Activated naive CD4-positive, alpha-beta T cell treated with anti-CD3 and anti-CD28 coated beads, Interleukin-2, amount 50 U/mL, for 72 hours (primary cell): ENCODE measurements around the gene SLC6A18. TPM values are rescaled to one million over a fixed set of nuclear protein-coding genes. Genes with fewer than 3 reads are reported as not detected.
A peak's percentile ranks its signal among the peaks of the same experiment; 100 is the strongest.
"Not testable (repeated sequence)": the region's sequence is repeated elsewhere in the genome, so short reads cannot be mapped to it uniquely, and the experiment has no call there.

Source experiments
- ATAC-seq, 2 donors: fragments of 150-1000 bp; cut with Tn5 transposase; 2 replicates each; pipeline ENCODE4 v1.10.0; 2021; ENCODE audit warnings: mild to moderate bottlenecking in 2 of 2, moderate library complexity in 2 of 2
- DNase-seq, 2 donors: peaks; one replicate each; pipeline ENCODE4 v3.0.0; 2021 to 2022; ENCODE audit warnings: low spot score in 2 of 2
- H3K27ac Mint-ChIP-seq, 2 donors: one replicate each; pipeline ENCODE4 v1.8.0; 2022; ENCODE audit warnings: mild to moderate bottlenecking in 2 of 2, mixed read lengths in 2 of 2
- H3K36me3 Mint-ChIP-seq, 2 donors: one replicate each; pipeline ENCODE4 v1.8.0; 2022; ENCODE audit warnings: mixed read lengths in 2 of 2
- H3K9me3 Mint-ChIP-seq, 2 donors: one replicate each; pipeline ENCODE4 v1.8.0; 2022; ENCODE audit warnings: mixed read lengths in 2 of 2
- total RNA-seq, 2 donors: library from RNA; stranded (reverse); gene quantifications; one replicate each; pipeline ENCODE4 v1.2.3, GENCODE V29; 2022

The SLC6A18 gene
- total RNA-seq, 2 donors from 2014 or later, result not detected

DNA sequence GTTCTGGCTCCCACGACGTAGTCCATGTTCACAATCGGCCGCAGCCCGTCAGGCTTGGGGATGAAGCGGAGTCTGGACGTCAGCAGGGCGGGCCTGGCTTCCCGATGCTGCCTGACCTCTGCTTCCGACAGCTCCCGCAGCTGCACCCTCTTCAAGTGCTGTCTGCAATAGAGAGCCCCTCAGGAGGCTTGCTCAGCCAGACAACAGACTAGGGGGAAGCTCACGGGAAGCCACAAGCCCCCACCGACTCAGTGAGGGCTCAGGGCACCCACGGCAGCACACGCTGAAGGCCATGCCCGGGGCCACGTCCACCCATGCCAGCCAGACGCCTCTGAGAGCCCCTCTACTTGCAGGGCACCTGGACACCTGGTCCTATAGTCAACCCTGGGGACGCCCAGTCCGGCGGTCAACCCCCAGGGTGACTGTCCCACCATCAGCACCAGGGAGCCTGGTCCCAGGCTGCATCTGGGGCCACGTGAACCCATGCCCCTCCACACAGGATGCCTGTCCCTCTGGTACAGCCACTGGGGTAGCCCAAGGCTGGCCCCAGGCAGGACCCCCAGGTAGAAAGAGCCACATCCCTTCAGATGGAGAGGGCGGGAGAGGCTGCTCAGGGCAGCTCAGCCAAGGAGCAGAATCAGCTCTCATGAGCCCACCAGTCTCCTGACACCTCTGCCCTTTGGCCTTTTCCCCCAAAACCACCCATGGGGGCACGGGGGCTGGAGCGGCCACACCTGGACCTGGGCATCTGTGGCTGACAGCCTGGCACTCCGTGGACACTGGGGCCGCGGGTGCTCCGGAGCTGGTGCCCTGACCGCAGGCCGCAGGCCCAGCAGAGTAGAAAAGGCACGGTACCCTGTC, 55.2 kb downstream of the SLC6A18 start:
- ATAC-seq (no peak), DNase-seq (no peak)
- Mint-ChIP-seq H3K9me3 (no peaks in the 10 kb centered on the region), H3K36me3 (peaks cover 0 to 11% of the 10 kb centered on the region in 2 donors), H3K27ac (no peak overlapping the region)

DNA sequence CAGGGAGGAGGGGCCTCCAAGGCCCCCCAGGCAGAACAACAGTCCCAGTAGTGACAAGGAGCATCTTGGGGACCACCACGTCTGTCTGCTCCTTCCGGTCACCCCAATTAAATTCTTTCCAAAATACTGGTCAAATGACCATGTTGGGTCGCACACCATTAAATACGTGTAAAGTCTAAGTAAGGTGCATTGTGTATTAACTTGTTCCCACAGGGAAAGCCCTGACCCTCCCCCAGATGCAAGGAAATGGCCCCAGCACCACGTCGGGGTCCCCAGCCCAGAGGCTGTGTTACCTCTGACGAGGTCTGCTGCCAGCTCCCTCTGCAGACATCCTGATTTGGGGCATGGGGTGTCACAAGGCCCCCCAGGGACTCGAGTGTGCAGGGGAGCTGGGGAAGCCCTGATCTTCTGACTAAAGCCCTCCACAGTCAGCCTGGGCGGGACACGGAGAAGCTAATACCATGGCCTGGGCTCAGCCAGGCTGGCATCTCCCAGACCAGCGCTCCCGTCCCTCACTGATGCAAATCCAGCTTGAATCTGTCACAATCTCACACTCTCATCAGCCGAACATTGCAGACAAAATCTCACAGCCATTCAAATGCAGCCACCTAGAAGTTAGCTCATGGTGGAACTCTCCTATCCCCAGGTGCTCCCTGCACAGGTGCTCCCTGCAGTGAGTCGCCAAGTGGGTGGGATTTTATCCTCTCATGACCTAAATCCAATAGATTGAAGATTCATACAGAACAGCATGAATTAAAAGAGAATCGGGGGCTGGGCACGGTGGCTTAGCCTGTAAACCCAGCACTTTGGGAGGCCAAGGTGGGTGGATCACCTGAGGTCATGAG, 56.1 kb downstream of the SLC6A18 start:
- DNase-seq (no peak), ATAC-seq (no peak)
- Mint-ChIP-seq H3K27ac (no peak overlapping the region), H3K36me3 (peaks cover 0 to 11% of the 10 kb centered on the region in 2 donors), H3K9me3 (no peaks in the 10 kb centered on the region)

DNA sequence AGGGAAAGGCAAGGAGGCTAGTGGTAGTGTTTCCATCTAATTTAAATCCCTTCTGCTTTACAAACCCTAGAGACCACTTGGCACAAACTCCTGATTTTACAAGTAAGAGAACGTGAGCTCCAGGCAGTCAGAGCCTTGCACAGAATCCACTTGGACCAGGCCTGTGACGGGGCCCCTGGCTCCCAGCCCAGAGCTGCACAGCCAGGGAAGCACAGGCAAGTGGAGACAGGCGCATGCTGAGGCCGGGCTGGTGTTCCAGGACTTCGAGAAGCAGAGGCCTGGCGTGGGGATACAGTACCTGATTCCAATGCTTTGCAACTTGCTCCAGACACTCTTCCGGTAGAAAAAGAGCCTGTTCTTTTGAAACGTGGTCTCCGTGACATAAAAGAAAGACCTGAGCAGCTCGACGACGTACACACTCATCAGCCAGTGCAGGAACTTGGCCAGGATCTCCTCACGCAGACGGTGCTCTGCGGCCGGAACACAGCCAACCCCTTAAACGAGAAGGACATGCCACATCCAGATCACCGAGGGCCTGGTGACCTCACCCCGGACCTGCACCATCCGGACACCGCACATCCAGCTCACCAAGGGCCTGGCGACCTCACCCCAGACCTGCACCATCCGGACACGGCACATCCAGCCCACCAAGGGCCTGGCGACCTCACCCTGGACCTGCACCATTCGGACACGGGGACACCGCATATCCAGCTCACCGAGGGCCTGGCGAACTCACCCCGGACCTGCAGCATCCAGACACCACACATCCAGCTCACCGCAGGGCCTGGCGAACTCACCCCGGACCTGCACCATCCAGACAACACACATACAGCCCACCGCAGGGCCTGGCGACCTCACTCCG, 57.2 kb downstream of the SLC6A18 start:
- DNase-seq (peak in 1 of 2 donors; percentile 46), ATAC-seq (no peak)
- H3K27ac Mint-ChIP-seq, result no peak overlapping the region
- H3K36me3 Mint-ChIP-seq, result peaks cover 0 to 11% of the 10 kb centered on the region in 2 donors
- H3K9me3 Mint-ChIP-seq, result no peaks in the 10 kb centered on the region

DNA sequence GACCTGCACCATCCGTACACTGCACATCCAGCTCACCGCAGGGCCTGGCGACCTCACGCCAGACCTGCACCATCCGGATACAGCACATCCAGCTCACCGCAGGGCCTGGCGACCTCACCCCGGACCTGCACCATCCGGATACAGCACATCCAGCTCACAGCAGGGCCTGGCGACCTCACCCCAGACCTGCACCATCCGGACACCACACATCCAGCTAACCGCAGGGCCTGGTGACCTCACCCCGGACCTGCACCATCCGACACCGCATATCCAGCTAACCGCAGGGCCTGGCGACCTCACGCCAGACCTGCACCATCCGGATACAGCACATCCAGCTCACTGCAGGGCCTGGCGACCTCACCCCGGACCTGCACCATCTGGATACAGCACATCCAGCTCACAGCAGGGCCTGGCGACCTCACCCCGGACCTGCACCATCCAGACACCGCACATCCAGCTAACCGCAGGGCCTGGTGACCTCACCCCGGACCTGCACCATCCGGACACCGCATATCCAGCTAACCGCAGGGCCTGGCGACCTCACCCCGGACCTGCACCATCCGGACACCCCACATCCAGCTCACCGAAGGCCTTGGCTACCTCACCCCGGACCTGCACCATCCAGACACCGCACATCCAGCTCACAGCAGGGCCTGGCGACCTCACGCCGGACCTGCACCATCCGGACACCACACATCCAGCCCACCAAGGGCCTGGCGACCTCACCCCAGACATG, 58.0 kb downstream of the SLC6A18 start:
- ATAC-seq, H3K27ac Mint-ChIP-seq, H3K9me3 Mint-ChIP-seq: not testable (repeated sequence)
- peaks cover 4 to 12% of the 10 kb centered on the region in 2 donors for H3K36me3 Mint-ChIP-seq
- DNase-seq, result peak in 1 of 2 donors; percentile 37

DNA sequence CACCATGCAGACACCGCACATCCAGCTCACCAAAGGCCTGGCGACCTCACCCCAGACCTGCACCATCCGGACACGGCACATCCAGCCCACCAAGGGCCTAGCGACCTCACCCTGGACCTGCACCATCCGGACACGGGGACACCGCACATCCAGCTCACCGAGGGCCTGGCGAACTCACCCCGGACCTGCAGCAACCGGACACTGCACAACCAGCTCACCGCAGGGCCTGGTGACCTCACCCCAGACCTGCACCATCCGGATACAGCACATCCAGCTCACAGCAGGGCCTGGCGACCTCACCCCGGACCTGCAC, 58.5 kb downstream of the SLC6A18 start:
- H3K9me3 Mint-ChIP-seq, H3K27ac Mint-ChIP-seq, ATAC-seq: not testable (repeated sequence)
- peaks cover 9 to 12% of the 10 kb centered on the region in 2 donors for H3K36me3 Mint-ChIP-seq
- peak in 1 of 2 donors; percentile 42 for DNase-seq

DNA sequence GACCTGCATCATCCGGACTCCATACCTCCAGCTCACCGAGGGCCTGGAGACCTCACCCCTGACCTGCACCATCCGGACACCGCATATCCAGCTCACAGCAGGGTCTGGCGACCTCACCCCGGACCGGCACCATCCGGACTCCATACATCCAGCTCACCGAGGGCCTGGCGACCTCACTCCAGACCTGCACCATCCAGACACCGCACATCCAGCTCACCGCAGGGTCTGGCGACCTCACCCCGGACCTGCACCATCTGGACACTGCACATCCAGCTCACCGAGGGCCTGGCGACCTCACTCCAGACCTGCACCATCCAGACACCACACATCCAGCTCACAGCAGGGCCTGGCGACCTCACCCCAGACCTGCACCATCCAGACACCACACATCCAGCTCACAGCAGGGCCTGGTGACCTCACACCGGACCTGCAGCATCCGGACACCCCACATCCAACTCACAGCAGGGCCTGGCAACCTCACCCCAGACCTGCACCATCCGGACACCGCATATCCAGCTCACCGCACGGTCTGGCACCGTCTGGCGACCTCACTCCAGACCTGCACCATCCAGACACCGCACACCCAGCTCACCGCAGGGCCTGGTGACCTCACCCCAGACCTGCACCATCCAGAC, 59.3 kb downstream of the SLC6A18 start:
- H3K27ac Mint-ChIP-seq, ATAC-seq, H3K9me3 Mint-ChIP-seq: not testable (repeated sequence)
- peaks cover 9 to 12% of the 10 kb centered on the region in 2 donors for H3K36me3 Mint-ChIP-seq
- DNase-seq, result peak in 1 of 2 donors; percentile 49

DNA sequence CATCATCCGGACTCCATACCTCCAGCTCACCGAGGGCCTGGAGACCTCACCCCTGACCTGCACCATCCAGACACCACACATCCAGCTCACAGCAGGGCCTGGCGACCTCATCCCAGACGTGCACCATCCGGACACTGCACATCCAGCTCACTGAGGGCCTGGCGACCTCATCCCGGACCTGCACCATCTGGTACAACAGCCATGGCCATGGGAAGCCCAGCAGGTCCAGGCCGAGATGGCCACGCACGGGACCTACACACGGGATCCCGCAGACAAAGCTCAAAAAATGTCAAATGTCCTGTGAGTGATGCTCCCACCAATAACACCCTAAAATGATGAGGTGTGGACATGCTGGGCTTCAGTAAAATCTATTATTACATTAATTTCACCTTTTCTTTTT, 60.0 kb downstream of the SLC6A18 start:
- Mint-ChIP-seq H3K9me3 (peaks cover 4 to 5% of the 10 kb centered on the region in 2 donors), H3K27ac (no peak overlapping the region), H3K36me3 (peaks cover 9 to 12% of the 10 kb centered on the region in 2 donors)
- ATAC-seq, result no peak
- DNase-seq, result peak in 1 of 2 donors; percentile 21

DNA sequence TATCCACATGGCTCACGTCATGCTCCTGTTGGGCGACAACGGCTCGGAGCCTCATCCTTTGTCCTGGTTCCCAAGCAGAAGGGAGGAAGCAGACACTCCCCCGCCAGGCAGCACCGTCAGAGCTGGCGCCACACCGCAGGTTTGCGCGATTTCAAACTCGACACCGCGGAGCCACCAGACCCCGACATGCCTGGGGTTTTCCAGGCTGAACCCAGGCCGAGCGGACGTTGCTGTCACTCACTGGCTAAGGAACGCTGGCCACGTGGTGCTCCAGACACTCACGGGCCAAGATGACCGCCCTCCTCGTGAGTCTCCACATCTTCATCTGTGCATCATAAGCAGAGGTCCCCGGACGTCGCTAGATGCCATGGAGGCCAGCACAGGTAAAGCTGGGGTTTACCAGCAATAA, 60.7 kb downstream of the SLC6A18 start:
- no peak for ATAC-seq
- DNase-seq, result peak in 1 of 2 donors; percentile 49
- Mint-ChIP-seq H3K27ac (peak overlapping the region in 1 of 2 donors; percentile 58), H3K9me3 (peaks cover 4 to 5% of the 10 kb centered on the region in 2 donors), H3K36me3 (peaks cover 9 to 12% of the 10 kb centered on the region in 2 donors)

DNA sequence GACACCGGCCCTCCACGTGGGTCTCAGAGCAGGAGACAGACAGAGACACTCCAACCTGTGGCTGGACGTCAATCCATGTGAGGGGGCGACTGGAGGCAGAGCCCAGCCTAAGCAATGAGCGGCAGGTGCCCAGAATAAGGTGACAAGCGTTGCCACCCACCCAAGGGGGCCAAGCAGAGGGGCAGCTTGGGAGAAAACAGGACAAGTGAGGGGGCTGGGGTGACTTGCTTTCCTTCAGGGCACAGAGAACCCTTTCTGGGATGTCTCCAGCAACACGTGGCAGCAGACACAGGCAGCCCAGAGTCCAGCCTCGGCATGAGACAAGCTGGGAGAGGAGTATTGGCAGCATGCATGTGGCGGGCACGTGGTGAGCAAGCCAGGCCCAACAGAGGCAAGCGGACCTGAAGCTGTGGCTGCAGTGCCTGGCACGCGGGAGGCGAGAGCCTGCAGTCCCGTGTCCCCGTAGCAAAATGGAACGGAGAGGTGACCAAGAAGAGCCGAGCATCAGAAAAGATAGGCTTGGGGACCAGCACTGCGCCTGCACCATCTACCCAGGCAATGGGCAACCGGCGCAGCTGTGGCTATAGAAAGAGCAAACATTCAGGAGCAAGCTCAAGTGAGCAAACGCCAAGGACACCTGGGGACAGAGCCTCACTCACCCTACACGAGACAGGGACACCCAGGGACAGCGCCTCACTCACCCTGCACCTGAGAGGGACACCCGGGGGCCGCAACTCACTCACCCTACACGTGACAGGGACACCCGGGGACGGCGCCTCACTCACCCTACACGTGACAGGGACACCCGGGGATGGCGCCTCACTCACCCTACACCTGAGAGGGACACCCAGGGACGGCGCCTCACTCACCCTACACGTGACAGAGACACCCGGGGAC, 63.5 kb downstream of the SLC6A18 start:
- no peak for ATAC-seq
- no peak overlapping the region for H3K27ac Mint-ChIP-seq
- H3K9me3 Mint-ChIP-seq, result peaks cover 4 to 5% of the 10 kb centered on the region in 2 donors
- peaks cover 9 to 12% of the 10 kb centered on the region in 2 donors for H3K36me3 Mint-ChIP-seq
- DNase-seq, result peak in 1 of 2 donors; percentile 47

DNA sequence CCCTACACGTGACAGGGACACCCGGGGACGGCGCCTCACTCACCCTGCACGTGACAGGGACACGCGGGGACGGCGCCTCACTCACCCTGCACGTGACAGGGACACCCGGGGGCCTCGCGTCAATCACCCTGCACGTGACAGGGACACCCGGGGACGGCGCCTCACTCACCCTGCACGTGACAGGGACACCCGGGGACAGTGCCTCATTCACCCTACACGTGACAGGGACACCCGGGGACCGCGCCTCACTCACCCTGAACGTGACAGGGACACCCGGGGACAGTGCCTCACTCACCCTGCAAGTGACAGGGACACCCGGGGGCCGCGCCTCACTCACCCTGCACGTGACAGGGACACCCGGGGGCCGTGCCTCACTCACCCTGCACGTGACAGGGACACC, 64.4 kb downstream of the SLC6A18 start:
- not testable (repeated sequence) for H3K9me3 Mint-ChIP-seq, H3K27ac Mint-ChIP-seq, ATAC-seq
- peaks cover 9 to 12% of the 10 kb centered on the region in 2 donors for H3K36me3 Mint-ChIP-seq
- DNase-seq, result peak in 1 of 2 donors; percentile 25

DNA sequence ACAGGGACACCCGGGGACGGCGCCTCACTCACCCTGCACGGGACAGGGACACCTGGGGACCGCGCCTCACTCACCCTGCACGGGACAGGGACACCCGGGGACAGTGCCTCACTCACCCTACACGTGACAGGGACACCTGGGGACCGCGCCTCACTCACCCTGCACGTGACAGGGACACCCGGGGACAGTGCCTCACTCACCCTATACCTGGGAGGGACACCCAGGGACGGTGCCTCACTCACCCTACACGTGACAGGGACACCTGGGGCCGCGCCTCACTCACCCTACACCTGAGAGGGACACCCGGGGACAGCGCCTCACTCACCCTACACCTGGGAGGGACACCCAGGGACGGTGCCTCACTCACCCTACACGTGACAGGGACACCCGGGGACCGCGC, 65.8 kb downstream of the SLC6A18 start:
- peak in 1 of 2 donors; percentile 21 for DNase-seq
- peaks cover 9 to 12% of the 10 kb centered on the region in 2 donors for H3K36me3 Mint-ChIP-seq
- not testable (repeated sequence) for ATAC-seq, H3K27ac Mint-ChIP-seq, H3K9me3 Mint-ChIP-seq

DNA sequence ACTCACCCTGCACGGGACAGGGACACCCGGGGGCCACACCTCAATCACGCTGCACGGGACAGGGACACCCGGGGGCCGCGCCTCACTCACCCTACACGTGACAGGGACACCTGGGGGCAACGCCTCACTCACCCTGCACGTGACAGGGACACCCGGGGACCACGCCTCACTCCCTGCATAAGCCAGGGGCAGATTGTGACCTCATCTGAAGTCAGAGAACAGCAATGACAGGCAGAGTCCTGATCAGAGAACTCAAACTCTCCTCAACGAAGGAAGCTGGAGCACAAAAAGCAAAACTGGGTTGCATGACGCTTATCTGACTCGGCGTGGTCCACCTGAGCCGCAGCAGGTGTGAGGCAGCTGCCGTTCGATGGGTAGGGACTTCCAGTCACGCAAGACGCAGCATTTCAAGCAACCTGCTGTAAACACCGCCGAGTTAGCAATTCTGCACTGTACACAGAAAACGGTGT, 66.5 kb downstream of the SLC6A18 start:
- Mint-ChIP-seq H3K27ac (peak overlapping the region in 1 of 2 donors; percentile 14), H3K36me3 (peaks cover 9 to 12% of the 10 kb centered on the region in 2 donors), H3K9me3 (peaks cover 4 to 5% of the 10 kb centered on the region in 2 donors)
- DNase-seq, result peak in 1 of 2 donors; percentile 40
- ATAC-seq, result no peak

DNA sequence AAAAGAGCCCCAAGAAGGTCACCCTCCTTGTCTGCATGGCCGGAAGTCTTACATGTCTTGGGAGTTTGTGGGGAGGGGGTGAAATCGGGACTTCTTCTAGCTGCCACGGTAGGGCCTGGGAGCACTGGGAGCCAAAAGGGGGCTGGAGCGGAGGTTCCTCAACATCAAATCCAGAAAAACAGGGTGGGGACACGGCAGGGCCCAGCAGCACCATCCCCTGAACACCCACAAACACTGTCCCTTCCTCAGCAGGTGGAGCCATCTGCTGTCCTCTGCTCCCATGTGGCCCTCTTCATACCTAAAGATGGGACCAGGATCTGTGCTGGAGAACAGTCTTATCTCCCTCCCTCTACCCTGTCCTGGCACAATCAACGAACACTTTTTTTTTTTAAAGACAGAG, 67.0 kb downstream of the SLC6A18 start:
- peaks cover 4 to 5% of the 10 kb centered on the region in 2 donors for H3K9me3 Mint-ChIP-seq
- peak in 1 of 2 donors; percentile 43 for DNase-seq
- ATAC-seq, result no peak
- H3K27ac Mint-ChIP-seq, result no peak overlapping the region
- H3K36me3 Mint-ChIP-seq, result peaks cover 9 to 12% of the 10 kb centered on the region in 2 donors

DNA sequence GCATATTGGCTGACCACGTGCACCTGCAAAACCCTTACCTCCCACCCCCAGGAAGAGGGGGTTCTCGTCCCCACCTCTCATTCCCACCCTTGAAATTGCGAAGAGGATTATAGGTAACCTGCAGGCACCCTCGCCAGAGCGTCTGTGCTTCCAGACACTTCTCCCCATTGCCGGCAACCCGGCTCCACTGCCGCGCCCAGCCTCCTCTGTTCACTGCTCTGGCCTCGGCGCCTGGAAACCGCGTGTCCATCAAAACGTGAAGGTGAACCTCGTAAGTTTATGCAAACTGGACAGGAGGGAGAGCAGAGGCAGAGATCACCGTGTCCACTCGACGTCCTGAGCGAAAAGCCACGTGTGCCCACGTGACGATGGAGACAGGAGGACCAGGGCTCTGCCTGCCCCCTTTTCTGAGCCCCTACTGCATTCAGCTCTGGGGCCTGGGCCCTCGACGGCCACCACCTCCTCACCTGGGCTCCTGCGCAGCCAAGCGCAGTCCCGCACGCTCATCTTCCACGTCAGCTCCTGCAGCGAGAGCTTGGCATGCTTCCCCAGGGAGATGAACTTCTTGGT, 67.8 kb downstream of the SLC6A18 start:
- peaks cover 4% of the 10 kb centered on the region in 2 donors for H3K9me3 Mint-ChIP-seq
- no peak overlapping the region for H3K27ac Mint-ChIP-seq
- H3K36me3 Mint-ChIP-seq, result peaks cover 8 to 10% of the 10 kb centered on the region in 2 donors
- ATAC-seq (no peak), DNase-seq (peak in 1 of 2 donors; percentile 50)
